PFSK-1 (cell line): ENCODE data around the gene POLR3A.

ENCODE experiments used
- POLR2AphosphoS5 ChIP-seq: IDR thresholded peaks from 2 replicates; pipeline ENCODE4 v1.6.1; 2012; ENCODE audit warnings: low read depth, mild to moderate bottlenecking, control low read depth, low read length, moderate library complexity
- SIN3A ChIP-seq: IDR thresholded peaks from 2 replicates; pipeline ENCODE4 v1.6.1; 2012; ENCODE audit warnings: mild to moderate bottlenecking, low read length, moderate library complexity, borderline replicate concordance; ENCODE audit not compliant: insufficient read depth

GRCh38 chr10:78021201-78021600, 8.1 kb downstream of the POLR3A start:
- TF ChIP-seq POLR2AphosphoS5: no peak
- TF ChIP-seq SIN3A: no peak
